Measurements from ENCODE around the gene THBS2. TPM values are rescaled to one million over a fixed set of nuclear protein-coding genes. Genes with fewer than 3 reads are reported as not detected.

The THBS2 gene
- total RNA-seq, 1 experiment from 2014 or later, result 0.39 TPM

DNA sequence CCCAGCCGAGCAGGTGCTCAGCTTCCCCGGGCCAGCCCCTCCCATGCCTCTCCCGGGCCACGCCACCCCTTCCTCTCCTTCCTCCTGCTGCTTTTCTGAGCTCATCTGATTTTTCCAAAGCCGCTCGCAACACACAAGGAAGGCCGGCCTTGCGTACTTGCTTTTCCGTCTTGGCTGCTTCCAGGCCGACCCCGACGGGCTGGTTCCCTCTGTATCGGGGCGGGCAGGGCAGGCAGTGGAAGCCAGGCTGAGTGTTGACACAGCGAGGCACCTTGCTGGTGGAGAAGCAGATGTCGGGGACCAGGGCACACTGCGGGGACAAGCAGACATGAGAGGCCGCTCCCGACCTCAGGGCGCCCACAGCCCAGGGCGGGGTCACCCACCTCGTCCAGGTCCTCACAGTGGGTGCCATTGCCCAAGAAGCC lies 21.1 kb downstream of the THBS2 start:
- Histone ChIP-seq H3K4me3 (replicated peaks in 1 of 2; ENCODE audit: low read depth in 1 of 2, low read length in 2 of 2) (no peak overlapping the region), H3K9me3 (ENCODE audit: control insufficient read depth in 1 of 2, insufficient read depth in 1 of 2, low read depth in 1 of 2, low read length in 2 of 2) (peaks cover 0 to 8% of the 10 kb centered on the region in 2 experiments; a peak in 1 of 4 replicates), H3K27ac (ENCODE audit: low read depth, low read length) (no peak overlapping the region), H3K4me1 (ENCODE audit: control insufficient read depth in 1 of 2, insufficient read depth in 2 of 2, low read length in 2 of 2) (no peaks in the 10 kb centered on the region), H3K4me2 (ENCODE audit: low read length) (no peak overlapping the region), H3K27me3 (ENCODE audit: insufficient read depth, low read length) (no peaks in the 10 kb centered on the region), H3K9me2 (ENCODE audit: insufficient read depth) (no peaks in the 10 kb centered on the region), H4K20me1 (ENCODE audit: insufficient read depth) (no peaks in the 10 kb centered on the region), H3K36me3 (ENCODE audit: control insufficient read depth in 1 of 2, insufficient read depth in 2 of 2, low read length in 2 of 2) (no peaks in the 10 kb centered on the region), H3K9ac (ENCODE audit: low read length) (no peak overlapping the region), H2AFZ (ENCODE audit: low read depth, low read length, poor library complexity, severe bottlenecking) (no peak overlapping the region), H3K79me2 (ENCODE audit: insufficient read depth, low read length) (no peaks in the 10 kb centered on the region)
- TF ChIP-seq SIN3A (IDR thresholded peaks at IDR 0.05; ENCODE audit: low read depth) (no peak), FOSL1 (IDR thresholded peaks at IDR 0.05; ENCODE audit: low read depth) (no peak), JUND (IDR thresholded peaks at IDR 0.05) (no peak), POLR2A (IDR thresholded peaks at IDR 0.05; ENCODE audit: borderline replicate concordance, extremely low read depth, insufficient read depth, insufficient read length) (no peak), SRF (IDR thresholded peaks at IDR 0.05; ENCODE audit: low read depth) (no peak), EZH2phosphoT487 (IDR thresholded peaks at IDR 0.05; ENCODE audit: borderline replicate concordance) (no peak), EZH2 (IDR thresholded peaks at IDR 0.05) (no peak), CBX3 (IDR thresholded peaks at IDR 0.05; ENCODE audit: low read depth) (no peak)
- TF ChIP-seq, protein P1, sequence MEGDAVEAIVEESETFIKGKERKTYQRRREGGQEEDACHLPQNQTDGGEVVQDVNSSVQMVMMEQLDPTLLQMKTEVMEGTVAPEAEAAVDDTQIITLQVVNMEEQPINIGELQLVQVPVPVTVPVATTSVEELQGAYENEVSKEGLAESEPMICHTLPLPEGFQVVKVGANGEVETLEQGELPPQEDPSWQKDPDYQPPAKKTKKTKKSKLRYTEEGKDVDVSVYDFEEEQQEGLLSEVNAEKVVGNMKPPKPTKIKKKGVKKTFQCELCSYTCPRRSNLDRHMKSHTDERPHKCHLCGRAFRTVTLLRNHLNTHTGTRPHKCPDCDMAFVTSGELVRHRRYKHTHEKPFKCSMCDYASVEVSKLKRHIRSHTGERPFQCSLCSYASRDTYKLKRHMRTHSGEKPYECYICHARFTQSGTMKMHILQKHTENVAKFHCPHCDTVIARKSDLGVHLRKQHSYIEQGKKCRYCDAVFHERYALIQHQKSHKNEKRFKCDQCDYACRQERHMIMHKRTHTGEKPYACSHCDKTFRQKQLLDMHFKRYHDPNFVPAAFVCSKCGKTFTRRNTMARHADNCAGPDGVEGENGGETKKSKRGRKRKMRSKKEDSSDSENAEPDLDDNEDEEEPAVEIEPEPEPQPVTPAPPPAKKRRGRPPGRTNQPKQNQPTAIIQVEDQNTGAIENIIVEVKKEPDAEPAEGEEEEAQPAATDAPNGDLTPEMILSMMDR (IDR thresholded peaks at IDR 0.05 in 2 of 3, conservative IDR thresholded peaks at IDR 0.05 in 1 of 3; ENCODE audit: borderline replicate concordance in 1 of 3, insufficient read depth in 1 of 3, low read depth in 2 of 3, low read length in 2 of 3), result no peak
- no peak for ATAC-seq
- no peak for DNase-seq (ENCODE audit: low read depth, low spot score)
- ChIA-PET RAD21 (ENCODE audit: low non-redundant PET in 1 of 2, low total read pairs in 2 of 2, uncharacterized antibody in 2 of 2, unreplicated experiment in 2 of 2) (no interaction called here), POLR2A (no interaction called here), CTCF (no interaction called here)
- BruUV-seq (replicated peaks), result no TSS peak
- intact Hi-C loops (cut with micrococcal nuclease), result no loop called here

Data from HCT116 (cell line).